Measurements from ENCODE around the gene NEK1. TPM values are rescaled to one million over a fixed set of nuclear protein-coding genes. Genes with fewer than 3 reads are reported as not detected.

The NEK1 gene
- total and polyA plus RNA-seq, 2 of the 8 experiments (the other 6 are each of a cell fraction or from before 2014, with no cell fraction given), result 3.9 to 11.7 TPM

DNA sequence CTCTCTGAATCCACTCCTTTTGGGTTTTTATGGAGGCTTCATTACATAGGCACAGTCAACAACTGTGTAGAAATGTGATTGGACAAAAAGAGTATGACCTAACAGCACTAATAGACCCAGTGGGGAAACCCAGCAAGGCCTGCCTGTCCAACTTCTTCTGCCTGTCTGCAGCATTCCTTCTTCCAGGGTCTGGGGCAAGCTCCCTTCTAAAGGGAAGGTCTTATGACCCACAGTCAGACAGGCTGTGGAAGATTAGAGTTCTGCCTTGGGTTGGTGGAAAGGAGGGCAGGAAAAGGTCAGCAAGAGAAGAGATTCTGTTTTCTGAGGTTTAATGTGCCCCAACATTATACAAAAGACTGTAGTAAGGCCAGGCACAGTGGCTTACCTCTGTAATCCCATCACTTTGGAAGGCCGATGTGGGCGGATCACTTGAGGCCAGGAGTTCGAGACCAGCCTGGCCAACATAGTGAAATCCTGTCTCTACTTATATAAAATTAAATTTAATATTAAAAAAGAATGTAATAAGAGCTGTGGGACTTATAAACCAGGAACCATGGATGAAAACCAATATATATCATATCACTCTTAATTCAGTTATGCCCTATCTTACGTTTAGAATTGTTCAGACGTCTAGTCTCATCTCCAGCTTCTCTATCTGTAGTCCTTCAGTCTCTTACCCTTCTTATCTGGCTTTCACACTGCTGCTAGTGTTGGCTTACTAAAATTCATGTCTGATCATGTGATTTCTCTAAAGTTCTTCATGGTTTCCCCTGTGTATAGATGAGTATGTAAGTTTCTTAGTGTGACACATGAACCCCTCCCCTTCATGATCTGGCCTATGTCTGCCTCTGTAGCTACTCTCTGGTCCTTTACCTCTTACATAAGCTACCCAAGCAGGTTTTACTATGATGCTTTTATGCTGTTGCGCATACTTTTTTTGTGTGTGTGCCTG, 14.2 kb upstream of the NEK1 start (continued):
- TF ChIP-seq, protein P1, sequence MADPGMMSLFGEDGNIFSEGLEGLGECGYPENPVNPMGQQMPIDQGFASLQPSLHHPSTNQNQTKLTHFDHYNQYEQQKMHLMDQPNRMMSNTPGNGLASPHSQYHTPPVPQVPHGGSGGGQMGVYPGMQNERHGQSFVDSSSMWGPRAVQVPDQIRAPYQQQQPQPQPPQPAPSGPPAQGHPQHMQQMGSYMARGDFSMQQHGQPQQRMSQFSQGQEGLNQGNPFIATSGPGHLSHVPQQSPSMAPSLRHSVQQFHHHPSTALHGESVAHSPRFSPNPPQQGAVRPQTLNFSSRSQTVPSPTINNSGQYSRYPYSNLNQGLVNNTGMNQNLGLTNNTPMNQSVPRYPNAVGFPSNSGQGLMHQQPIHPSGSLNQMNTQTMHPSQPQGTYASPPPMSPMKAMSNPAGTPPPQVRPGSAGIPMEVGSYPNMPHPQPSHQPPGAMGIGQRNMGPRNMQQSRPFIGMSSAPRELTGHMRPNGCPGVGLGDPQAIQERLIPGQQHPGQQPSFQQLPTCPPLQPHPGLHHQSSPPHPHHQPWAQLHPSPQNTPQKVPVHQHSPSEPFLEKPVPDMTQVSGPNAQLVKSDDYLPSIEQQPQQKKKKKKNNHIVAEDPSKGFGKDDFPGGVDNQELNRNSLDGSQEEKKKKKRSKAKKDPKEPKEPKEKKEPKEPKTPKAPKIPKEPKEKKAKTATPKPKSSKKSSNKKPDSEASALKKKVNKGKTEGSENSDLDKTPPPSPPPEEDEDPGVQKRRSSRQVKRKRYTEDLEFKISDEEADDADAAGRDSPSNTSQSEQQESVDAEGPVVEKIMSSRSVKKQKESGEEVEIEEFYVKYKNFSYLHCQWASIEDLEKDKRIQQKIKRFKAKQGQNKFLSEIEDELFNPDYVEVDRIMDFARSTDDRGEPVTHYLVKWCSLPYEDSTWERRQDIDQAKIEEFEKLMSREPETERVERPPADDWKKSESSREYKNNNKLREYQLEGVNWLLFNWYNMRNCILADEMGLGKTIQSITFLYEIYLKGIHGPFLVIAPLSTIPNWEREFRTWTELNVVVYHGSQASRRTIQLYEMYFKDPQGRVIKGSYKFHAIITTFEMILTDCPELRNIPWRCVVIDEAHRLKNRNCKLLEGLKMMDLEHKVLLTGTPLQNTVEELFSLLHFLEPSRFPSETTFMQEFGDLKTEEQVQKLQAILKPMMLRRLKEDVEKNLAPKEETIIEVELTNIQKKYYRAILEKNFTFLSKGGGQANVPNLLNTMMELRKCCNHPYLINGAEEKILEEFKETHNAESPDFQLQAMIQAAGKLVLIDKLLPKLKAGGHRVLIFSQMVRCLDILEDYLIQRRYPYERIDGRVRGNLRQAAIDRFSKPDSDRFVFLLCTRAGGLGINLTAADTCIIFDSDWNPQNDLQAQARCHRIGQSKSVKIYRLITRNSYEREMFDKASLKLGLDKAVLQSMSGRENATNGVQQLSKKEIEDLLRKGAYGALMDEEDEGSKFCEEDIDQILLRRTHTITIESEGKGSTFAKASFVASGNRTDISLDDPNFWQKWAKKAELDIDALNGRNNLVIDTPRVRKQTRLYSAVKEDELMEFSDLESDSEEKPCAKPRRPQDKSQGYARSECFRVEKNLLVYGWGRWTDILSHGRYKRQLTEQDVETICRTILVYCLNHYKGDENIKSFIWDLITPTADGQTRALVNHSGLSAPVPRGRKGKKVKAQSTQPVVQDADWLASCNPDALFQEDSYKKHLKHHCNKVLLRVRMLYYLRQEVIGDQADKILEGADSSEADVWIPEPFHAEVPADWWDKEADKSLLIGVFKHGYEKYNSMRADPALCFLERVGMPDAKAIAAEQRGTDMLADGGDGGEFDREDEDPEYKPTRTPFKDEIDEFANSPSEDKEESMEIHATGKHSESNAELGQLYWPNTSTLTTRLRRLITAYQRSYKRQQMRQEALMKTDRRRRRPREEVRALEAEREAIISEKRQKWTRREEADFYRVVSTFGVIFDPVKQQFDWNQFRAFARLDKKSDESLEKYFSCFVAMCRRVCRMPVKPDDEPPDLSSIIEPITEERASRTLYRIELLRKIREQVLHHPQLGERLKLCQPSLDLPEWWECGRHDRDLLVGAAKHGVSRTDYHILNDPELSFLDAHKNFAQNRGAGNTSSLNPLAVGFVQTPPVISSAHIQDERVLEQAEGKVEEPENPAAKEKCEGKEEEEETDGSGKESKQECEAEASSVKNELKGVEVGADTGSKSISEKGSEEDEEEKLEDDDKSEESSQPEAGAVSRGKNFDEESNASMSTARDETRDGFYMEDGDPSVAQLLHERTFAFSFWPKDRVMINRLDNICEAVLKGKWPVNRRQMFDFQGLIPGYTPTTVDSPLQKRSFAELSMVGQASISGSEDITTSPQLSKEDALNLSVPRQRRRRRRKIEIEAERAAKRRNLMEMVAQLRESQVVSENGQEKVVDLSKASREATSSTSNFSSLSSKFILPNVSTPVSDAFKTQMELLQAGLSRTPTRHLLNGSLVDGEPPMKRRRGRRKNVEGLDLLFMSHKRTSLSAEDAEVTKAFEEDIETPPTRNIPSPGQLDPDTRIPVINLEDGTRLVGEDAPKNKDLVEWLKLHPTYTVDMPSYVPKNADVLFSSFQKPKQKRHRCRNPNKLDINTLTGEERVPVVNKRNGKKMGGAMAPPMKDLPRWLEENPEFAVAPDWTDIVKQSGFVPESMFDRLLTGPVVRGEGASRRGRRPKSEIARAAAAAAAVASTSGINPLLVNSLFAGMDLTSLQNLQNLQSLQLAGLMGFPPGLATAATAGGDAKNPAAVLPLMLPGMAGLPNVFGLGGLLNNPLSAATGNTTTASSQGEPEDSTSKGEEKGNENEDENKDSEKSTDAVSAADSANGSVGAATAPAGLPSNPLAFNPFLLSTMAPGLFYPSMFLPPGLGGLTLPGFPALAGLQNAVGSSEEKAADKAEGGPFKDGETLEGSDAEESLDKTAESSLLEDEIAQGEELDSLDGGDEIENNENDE (IDR thresholded peaks at IDR 0.05; ENCODE audit: insufficient replicate concordance, low read length), result no peak
- TF ChIP-seq SIN3A (conservative IDR thresholded peaks at IDR 0.05 in 1 of 2, IDR thresholded peaks at IDR 0.05 in 1 of 2; ENCODE audit: low read depth in 1 of 2, low read length in 2 of 2) (no peak), GTF2F1 (IDR thresholded peaks at IDR 0.05; ENCODE audit: borderline replicate concordance, low read depth, low read length) (no peak), RBBP5 (IDR thresholded peaks at IDR 0.05; ENCODE audit: borderline replicate concordance, low read depth, low read length) (no peak), KDM5A (IDR thresholded peaks at IDR 0.05; ENCODE audit: low read length) (no peak), TCF12 (IDR thresholded peaks at IDR 0.05; ENCODE audit: low read depth, low read length) (no peak)
- TF ChIP-seq, protein P2, sequence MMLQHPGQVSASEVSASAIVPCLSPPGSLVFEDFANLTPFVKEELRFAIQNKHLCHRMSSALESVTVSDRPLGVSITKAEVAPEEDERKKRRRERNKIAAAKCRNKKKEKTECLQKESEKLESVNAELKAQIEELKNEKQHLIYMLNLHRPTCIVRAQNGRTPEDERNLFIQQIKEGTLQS (IDR thresholded peaks at IDR 0.05; ENCODE audit: insufficient read depth, low read depth, low read length), result no peak
